RWPE2 (cell line): Measurements from ENCODE around the gene SPECC1L.

ENCODE experiments used
- ATAC-seq: fragments of 200-7000 bp; cut with Tn5 transposase; 3 replicates; pipeline ENCODE4 v1.9.1; 2021; ENCODE audit warnings: low read depth
- DNase-seq: peaks from one replicate; pipeline ENCODE4 v3.0.0-alpha.2; 2020; ENCODE audit warnings: low spot score
- H3K27ac ChIP-seq: fragments of 450-650 bp; 2 replicates; pipeline ENCODE4 v1.5.1; 2017; ENCODE audit warnings: mild to moderate bottlenecking; ENCODE audit not compliant: poor library complexity, severe bottlenecking
- H3K27me3 ChIP-seq: fragments of 250-450 bp; sonication (Bioruptor Pico); 2 replicates; pipeline ENCODE4 v1.5.1; 2021; ENCODE audit warnings: mild to moderate bottlenecking, moderate library complexity; ENCODE audit not compliant: insufficient read depth, poor library complexity, severe bottlenecking
- H3K36me3 ChIP-seq: fragments of 250-450 bp; sonication (Bioruptor Pico); 2 replicates; pipeline ENCODE4 v1.5.1; 2020; ENCODE audit warnings: low read depth, mild to moderate bottlenecking, moderate library complexity
- H3K4me1 ChIP-seq: fragments of 250-450 bp; sonication (Bioruptor Pico); 2 replicates; pipeline ENCODE4 v1.5.1; 2021; ENCODE audit warnings: mild to moderate bottlenecking, moderate library complexity; ENCODE audit not compliant: insufficient read depth, poor library complexity, severe bottlenecking
- H3K4me3 ChIP-seq: fragments of 250-450 bp; sonication (Bioruptor Pico); 2 replicates; pipeline ENCODE4 v1.5.1; 2021; ENCODE audit warnings: mild to moderate bottlenecking, moderate library complexity; ENCODE audit not compliant: severe bottlenecking
- H3K9me3 ChIP-seq: fragments of 250-450 bp; sonication (Bioruptor Pico); 2 replicates; pipeline ENCODE4 v1.5.1; 2021; ENCODE audit warnings: mild to moderate bottlenecking, moderate library complexity; ENCODE audit not compliant: severe bottlenecking
- TF ChIP-seq, protein P1 (sequence below): fragments of 450-650 bp; IDR thresholded peaks from one replicate; pipeline ENCODE4 v1.5.1; 2017; ENCODE audit warnings: mild to moderate bottlenecking, moderate library complexity; ENCODE audit not compliant: poor library complexity, severe bottlenecking

SPECC1L gene

DNA sequence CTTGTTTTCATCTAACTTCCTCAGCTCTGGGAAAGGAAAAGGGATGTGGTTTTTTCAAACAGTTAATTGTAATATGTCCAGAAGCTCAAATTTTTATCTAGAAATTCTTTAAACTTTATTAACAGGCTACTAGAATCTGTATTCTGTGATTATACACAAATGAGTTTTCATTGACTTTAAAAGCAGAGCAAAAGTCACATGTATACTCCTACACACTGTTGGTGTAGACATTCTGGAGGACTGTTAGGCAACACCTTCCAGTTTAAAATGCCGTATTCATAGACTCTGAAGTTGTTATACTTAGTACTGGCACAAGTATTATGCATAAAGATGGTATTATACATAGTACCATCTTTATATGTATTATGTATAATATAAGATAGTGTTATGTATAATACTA is 64.9 kb downstream of the SPECC1L start:
- ATAC-seq, result no peak
- Histone ChIP-seq H3K4me1 (no peaks in the 10 kb centered on the region), H3K27me3 (no peaks in the 10 kb centered on the region), H3K4me3 (no peak overlapping the region), H3K27ac (no peak overlapping the region), H3K36me3 (peaks cover 83% of the 10 kb centered on the region), H3K9me3 (no peaks in the 10 kb centered on the region)
- TF ChIP-seq, protein P1, sequence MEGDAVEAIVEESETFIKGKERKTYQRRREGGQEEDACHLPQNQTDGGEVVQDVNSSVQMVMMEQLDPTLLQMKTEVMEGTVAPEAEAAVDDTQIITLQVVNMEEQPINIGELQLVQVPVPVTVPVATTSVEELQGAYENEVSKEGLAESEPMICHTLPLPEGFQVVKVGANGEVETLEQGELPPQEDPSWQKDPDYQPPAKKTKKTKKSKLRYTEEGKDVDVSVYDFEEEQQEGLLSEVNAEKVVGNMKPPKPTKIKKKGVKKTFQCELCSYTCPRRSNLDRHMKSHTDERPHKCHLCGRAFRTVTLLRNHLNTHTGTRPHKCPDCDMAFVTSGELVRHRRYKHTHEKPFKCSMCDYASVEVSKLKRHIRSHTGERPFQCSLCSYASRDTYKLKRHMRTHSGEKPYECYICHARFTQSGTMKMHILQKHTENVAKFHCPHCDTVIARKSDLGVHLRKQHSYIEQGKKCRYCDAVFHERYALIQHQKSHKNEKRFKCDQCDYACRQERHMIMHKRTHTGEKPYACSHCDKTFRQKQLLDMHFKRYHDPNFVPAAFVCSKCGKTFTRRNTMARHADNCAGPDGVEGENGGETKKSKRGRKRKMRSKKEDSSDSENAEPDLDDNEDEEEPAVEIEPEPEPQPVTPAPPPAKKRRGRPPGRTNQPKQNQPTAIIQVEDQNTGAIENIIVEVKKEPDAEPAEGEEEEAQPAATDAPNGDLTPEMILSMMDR, result no peak
- DNase-seq, result no peak

DNA sequence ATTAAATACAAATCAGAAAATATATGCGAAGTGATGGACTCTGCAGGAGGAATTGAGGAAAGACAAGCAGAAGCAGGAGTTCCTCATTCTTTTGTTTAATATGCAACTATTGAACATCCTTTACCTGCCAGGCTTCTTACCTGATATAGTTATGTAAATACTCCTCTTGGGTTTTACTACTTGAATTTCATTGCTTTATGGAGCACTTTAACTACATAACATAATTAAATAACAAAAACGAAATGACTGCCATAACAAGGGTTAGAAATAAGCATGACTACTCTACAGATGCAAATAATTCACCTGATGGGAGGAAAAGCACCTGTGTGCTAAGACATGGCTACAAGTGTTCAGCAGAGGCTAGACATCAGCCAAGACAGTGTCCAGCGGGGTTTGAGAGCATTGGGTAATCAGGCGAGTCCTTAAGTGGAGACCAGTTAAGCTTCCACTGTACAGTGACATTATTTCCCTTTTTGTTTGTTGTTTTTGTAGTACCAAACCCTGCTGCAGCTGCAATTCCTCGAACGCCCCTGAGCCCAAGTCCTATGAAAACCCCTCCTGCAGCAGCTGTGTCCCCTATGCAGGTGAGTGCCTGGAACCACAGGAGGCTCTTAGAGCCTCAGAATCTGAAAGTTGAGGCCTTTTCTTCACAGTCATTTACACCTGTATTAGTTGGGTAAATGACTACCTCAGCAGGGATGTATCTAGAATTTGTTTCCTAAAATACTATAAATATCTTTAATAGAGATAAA is 67.4 kb downstream of the SPECC1L start:
- ATAC-seq (no peak), DNase-seq (no peak)
- Histone ChIP-seq H3K4me3 (no peak overlapping the region), H3K9me3 (no peaks in the 10 kb centered on the region), H3K27ac (no peak overlapping the region), H3K36me3 (peaks cover 80% of the 10 kb centered on the region), H3K4me1 (peaks cover 1% of the 10 kb centered on the region), H3K27me3 (no peaks in the 10 kb centered on the region)
- TF ChIP-seq, protein P1, result no peak

DNA sequence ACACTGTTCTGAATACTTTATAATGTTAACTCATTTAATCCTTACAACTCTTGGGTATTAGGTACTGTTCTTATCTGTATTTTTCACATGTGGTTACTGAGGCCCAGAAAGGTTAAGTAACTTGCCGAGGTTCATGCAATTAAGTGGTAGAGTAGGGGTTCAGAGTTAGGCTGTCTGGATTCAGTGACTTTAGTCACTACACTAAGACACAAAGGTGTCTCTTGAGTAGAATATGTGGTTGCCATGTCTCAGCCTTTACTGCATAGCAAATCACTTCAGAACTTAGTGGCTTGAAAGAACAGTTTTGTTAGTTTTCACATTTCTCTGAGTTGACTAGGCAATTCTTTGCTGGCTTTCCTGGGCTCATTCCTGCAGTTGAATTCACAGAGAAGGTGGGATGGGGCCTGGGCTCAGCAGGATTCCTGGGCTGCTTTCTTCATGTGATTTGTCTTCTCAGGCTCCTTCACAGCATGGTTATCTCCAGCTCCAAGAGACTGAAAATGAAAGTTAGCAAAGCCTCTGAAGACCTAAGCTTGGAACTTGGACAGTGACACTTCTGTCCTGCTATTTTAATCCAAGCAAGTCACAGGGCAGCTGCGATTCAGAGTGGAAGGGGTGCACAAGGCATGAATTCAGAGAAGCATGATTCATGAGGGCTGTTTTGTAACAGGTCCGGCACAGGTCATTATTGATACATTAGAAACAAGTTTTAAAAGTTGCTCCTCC is 68.3 kb downstream of the SPECC1L start:
- Histone ChIP-seq H3K27ac (no peak overlapping the region), H3K27me3 (no peaks in the 10 kb centered on the region), H3K4me3 (no peak overlapping the region), H3K36me3 (peaks cover 83% of the 10 kb centered on the region), H3K9me3 (no peaks in the 10 kb centered on the region), H3K4me1 (peaks cover 5% of the 10 kb centered on the region)
- ATAC-seq, result no peak
- TF ChIP-seq, protein P1, result no peak
- DNase-seq, result no peak

DNA sequence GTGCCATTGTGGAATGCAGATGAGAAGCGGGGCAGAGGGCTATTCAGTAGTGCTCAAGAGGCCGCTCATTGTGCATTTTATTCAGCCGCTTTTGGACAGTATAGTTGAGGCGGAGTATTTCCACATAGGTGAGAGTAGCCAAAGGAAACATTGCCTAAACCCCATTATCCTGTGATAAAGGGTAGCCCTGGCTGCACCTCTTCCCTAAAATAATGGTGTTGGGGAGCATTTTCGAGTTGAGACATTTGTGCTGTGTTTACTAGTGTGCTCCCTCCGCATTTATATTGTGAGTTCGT is 68.8 kb downstream of the SPECC1L start:
- ATAC-seq, result no peak

More for the DNA sequence above, 68.8 kb downstream of the SPECC1L start:
- no peak for DNase-seq
- peaks cover 82% of the 10 kb centered on the region for H3K36me3 ChIP-seq
- no peak overlapping the region for H3K27ac ChIP-seq
- H3K9me3 ChIP-seq, result no peaks in the 10 kb centered on the region
- TF ChIP-seq, protein P1, result no peak
- H3K27me3 ChIP-seq, result no peaks in the 10 kb centered on the region
- peaks cover 5% of the 10 kb centered on the region for H3K4me1 ChIP-seq
- H3K4me3 ChIP-seq, result no peak overlapping the region
